Measurements from ENCODE around the gene KCNMB1. TPM values are rescaled to one million over a fixed set of nuclear protein-coding genes. Genes with fewer than 3 reads are reported as not detected.

The KCNMB1 gene
- total and polyA plus RNA-seq, 2 of the 13 experiments (the other 11 are each of a cell fraction or from before 2014, with no cell fraction given), result not detected

GRCh38 chr5:170348137-170348633, 41.0 kb downstream of the KCNMB1 start:
- Histone ChIP-seq H3K4me3 (replicated peaks in 1 of 3; ENCODE audit: insufficient read depth in 1 of 3, low read depth in 2 of 3, low read length in 3 of 3) (no peak overlapping the region), H3K9ac (ENCODE audit: insufficient read depth, low read depth, low read length) (no peak overlapping the region), H3K4me2 (ENCODE audit: low read depth, low read length) (no peak overlapping the region), H3K36me3 (replicated peaks in 1 of 2; ENCODE audit: control insufficient read depth in 1 of 2, insufficient read depth in 2 of 2, low read length in 2 of 2) (no peaks in the 10 kb centered on the region), H3K4me1 (ENCODE audit: insufficient read depth, low read length) (no peaks in the 10 kb centered on the region), H3K9me3 (ENCODE audit: low read length) (no peaks in the 10 kb centered on the region), H3K27me3 (ENCODE audit: control insufficient read depth in 1 of 2, insufficient read depth in 2 of 2, low read length in 2 of 2) (peaks cover 2 to 25% of the 10 kb centered on the region in 2 experiments; a peak in 3 of 5 replicates), H3K79me2 (ENCODE audit: insufficient read depth, low read length) (no peaks in the 10 kb centered on the region), H2AFZ (ENCODE audit: low read length) (no peak overlapping the region), H4K20me1 (ENCODE audit: insufficient read depth, low read length) (no peaks in the 10 kb centered on the region), H3K27ac (ENCODE audit: extremely low read length, insufficient read depth, low read length) (no peak overlapping the region)
- ChIA-PET POLR2A (no interaction called here), CTCF (ENCODE audit: low intra/inter-chr PET ratio, low total read pairs) (no interaction called here)
- in situ Hi-C loops (cut with HindIII; ENCODE audit: extremely low pct_ligation_motif_present, low pct_unique_long_range_greater_than_20kb) (no loop called here), intact Hi-C loops (cut with micrococcal nuclease; ENCODE audit: unreplicated experiment) (no loop called here)
- FAIRE-seq (no peak), ATAC-seq (no peak), DNase-seq (ENCODE audit: low spot score) (no peak)
- no TSS peak for BruUV-seq (replicated peaks)
- WGBS (ENCODE audit: low lambda C conversion rate), result under 1% methylated on average over 11 of the region's 11 CpGs
- TF ChIP-seq TBL1XR1 (IDR thresholded peaks at IDR 0.05; ENCODE audit: borderline replicate concordance, low read length, partially characterized antibody) (no peak), ZNF34 (CRISPR knock-in tag; IDR thresholded peaks at IDR 0.05; ENCODE audit: borderline replicate concordance) (no peak), PRPF4 (IDR thresholded peaks at IDR 0.05; ENCODE audit: low read depth, low read length, poor library complexity, severe bottlenecking) (no peak), ZNF263 (CRISPR knock-in tag; IDR thresholded peaks at IDR 0.05) (no peak), ZBTB49 (CRISPR knock-in tag; IDR thresholded peaks at IDR 0.05; ENCODE audit: borderline replicate concordance) (no peak), MAZ (IDR thresholded peaks at IDR 0.05; ENCODE audit: borderline replicate concordance, low read depth, low read length) (no peak), MAZ (CRISPR knock-in tag; IDR thresholded peaks at IDR 0.05; ENCODE audit: low read depth) (no peak), TBX2 (CRISPR knock-in tag; IDR thresholded peaks at IDR 0.05; ENCODE audit: borderline replicate concordance) (no peak), ZNF704 (CRISPR knock-in tag; IDR thresholded peaks at IDR 0.05; ENCODE audit: borderline replicate concordance) (no peak)
- TF ChIP-seq, protein P1, sequence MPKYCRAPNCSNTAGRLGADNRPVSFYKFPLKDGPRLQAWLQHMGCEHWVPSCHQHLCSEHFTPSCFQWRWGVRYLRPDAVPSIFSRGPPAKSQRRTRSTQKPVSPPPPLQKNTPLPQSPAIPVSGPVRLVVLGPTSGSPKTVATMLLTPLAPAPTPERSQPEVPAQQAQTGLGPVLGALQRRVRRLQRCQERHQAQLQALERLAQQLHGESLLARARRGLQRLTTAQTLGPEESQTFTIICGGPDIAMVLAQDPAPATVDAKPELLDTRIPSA (CRISPR knock-in tag; IDR thresholded peaks at IDR 0.05; ENCODE audit: borderline replicate concordance), result no peak
- TF ChIP-seq, protein P2, sequence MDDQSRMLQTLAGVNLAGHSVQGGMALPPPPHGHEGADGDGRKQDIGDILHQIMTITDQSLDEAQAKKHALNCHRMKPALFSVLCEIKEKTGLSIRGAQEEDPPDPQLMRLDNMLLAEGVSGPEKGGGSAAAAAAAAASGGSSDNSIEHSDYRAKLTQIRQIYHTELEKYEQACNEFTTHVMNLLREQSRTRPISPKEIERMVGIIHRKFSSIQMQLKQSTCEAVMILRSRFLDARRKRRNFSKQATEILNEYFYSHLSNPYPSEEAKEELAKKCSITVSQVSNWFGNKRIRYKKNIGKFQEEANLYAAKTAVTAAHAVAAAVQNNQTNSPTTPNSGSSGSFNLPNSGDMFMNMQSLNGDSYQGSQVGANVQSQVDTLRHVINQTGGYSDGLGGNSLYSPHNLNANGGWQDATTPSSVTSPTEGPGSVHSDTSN (CRISPR knock-in tag; IDR thresholded peaks at IDR 0.05; ENCODE audit: borderline replicate concordance), result no peak
- TF ChIP-seq, protein P3, sequence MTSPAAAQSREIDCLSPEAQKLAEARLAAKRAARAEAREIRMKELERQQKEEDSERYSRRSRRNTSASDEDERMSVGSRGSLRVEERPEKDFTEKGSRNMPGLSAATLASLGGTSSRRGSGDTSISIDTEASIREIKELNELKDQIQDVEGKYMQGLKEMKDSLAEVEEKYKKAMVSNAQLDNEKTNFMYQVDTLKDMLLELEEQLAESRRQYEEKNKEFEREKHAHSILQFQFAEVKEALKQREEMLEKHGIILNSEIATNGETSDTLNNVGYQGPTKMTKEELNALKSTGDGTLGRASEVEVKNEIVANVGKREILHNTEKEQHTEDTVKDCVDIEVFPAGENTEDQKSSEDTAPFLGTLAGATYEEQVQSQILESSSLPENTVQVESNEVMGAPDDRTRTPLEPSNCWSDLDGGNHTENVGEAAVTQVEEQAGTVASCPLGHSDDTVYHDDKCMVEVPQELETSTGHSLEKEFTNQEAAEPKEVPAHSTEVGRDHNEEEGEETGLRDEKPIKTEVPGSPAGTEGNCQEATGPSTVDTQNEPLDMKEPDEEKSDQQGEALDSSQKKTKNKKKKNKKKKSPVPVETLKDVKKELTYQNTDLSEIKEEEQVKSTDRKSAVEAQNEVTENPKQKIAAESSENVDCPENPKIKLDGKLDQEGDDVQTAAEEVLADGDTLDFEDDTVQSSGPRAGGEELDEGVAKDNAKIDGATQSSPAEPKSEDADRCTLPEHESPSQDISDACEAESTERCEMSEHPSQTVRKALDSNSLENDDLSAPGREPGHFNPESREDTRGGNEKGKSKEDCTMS (CRISPR knock-in tag; conservative IDR thresholded peaks at IDR 0.05), result no peak
